Posterior vena cava (tissue), 2 donors: ENCODE data around the gene DCN. TPM values are rescaled to one million over a fixed set of nuclear protein-coding genes. Genes with fewer than 3 reads are reported as not detected.
"Not testable (repeated sequence)": the region's sequence is repeated elsewhere in the genome, so short reads cannot be mapped to it uniquely, and the experiment has no call there.

Source experiments
- DNase-seq: peaks from one replicate; pipeline ENCODE4 v3.0.0-alpha.2; 2020; ENCODE audit warnings: low spot score
- intact Hi-C, 2 donors: fragments of 100-400 bp; cut with DNase I; formaldehyde crosslinking; loops; one replicate each; pipeline versions ENCODE4 v1.14.1 to v1.14.2; 2022 to 2023
- long read RNA-seq, 2 donors: library from polyadenylated mRNA; unstranded; transcript quantifications; one replicate each; pipeline ENCODE4 v2.0.0, GENCODE V29; 2020 to 2021
- total RNA-seq, 2 donors: library from RNA; stranded (reverse); fragmentation: NEBNext Ultra II Directional; extraction: Animal tissue kit (Norgen Biotek cat#: 25700); gene quantifications; one replicate each; pipeline ENCODE4 v1.2.1, GENCODE V29; 2021
- donor health status: DM: yes; HTN: yes; CAD: no.
- donor health status: DM: yes; HTN: yes; CAD: no.

The DCN gene, protein sequence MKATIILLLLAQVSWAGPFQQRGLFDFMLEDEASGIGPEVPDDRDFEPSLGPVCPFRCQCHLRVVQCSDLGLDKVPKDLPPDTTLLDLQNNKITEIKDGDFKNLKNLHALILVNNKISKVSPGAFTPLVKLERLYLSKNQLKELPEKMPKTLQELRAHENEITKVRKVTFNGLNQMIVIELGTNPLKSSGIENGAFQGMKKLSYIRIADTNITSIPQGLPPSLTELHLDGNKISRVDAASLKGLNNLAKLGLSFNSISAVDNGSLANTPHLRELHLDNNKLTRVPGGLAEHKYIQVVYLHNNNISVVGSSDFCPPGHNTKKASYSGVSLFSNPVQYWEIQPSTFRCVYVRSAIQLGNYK
- total RNA-seq = 1,000 to 10,000 TPM; 1,461 to 2,897 TPM
- long read RNA-seq, donor 1, full-length matches to known transcripts = 767 of 900 reads
- long read RNA-seq, donor 1, partial matches to known transcripts = 98 of 900 reads
- long read RNA-seq, donor 1, other reads (novel, unspliced or antisense) = 35 of 900 reads
- long read RNA-seq, donor 2, full-length matches to known transcripts = 2,451 of 2,651 reads
- long read RNA-seq, donor 2, partial matches to known transcripts = 152 of 2,651 reads
- long read RNA-seq, donor 2, other reads (novel, unspliced or antisense) = 48 of 2,651 reads

GRCh38 chr12:91182636-91183455, at the start of gene DCN:
Gene DCN, minus strand, starts transcription at chr12:91182817. Its CDS starts 4,265 bp downstream, at chr12:91178552.
- intact Hi-C loops = loop anchor here in 1 of 2 donors (10.0 kb wide), 1 partner anchor 152 kb away; no protein-coding TSS in a partner anchor
- no peak for DNase-seq

DNA sequence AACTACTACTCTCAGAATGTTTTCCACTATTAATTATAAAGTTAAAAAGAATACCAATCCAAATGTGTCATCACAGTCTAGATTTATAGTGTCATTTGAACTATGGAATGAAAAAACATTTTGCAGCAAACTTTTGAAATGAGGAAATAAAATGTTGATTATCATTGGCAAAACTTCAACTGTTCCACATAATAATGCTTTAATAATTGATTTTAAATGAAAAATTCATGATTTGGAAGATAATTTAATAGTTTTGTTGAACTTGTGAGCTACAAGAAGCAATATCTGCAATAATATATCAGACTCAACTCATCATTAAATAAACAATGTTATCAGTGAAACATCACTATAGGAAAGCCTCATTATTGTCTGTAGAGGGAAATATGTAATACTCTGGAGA, 48.2 kb upstream of the DCN start:
- intact Hi-C loops = no loop called here
- no peak for DNase-seq

- intact Hi-C loops = no loop called here
- DNase-seq = no peak
Measured at GRCh38 chr12:91226951-91227350, 44.3 kb upstream of the DCN start.

DNA sequence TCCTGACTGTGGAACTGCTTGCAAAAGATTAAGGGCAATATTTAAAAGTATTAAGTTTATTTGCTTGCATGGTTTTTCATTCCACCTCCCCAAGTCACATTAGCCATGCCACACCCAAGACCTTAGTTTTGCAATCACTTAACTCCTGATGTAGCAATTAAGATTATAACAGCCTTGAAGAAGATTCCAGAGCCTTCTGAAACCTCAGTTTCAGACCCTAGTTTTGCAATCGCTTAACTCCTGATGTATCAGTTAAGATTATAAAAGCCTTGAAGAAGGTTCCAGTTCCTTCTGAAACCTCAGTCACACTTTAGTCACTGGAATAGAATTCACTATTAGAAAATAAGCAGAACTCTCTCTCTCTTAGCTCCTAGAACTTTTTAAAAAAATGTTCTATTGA, 42.7 kb upstream of the DCN start:
- no peak for DNase-seq
- intact Hi-C loops = no loop called here

GRCh38 chr12:91224401-91224800, 41.8 kb upstream of the DCN start:
- no peak for DNase-seq
- intact Hi-C loops = no loop called here

DNA sequence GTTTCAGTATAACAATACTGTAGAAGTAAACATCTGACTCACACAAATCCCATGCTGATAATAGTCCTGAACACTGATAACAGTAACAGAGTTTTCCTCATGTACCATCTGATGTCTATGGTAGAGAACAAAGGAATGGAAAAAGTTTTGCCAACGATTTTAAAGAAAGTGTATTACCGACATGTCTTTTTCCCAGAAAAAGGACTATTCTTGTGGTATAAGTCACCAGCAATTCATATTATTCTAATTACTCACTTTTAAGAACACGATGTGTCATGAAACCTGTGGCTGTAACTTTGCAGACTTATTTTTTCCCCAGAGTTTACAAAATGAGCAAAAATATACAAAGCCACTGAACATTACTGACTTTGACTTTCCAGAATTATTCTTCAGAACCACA, 40.1 kb upstream of the DCN start:
- intact Hi-C loops = no loop called here

DNA sequence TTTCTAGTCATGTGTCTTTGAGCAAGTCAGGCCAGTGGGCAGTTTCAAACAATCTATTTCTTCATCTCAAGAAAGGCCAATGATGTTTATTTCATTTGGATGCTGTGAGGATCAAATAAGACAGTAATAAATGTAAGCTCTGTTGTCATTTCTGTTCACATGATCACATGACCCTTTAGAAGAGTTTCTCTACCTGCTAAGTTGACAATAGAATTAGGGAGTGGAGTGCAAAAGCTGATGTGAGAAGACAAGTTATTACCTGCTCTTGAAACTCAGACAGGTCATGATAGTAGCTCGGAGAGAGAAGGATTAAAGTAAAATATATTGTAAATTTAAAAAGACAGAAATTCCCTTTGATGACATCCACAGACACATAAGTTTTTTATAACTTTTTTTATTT, 37.3 kb upstream of the DCN start:
- intact Hi-C loops = no loop called here
- DNase-seq = no peak

More for the DNA sequence above, 40.1 kb upstream of the DCN start:
- DNase-seq = no peak

DNA sequence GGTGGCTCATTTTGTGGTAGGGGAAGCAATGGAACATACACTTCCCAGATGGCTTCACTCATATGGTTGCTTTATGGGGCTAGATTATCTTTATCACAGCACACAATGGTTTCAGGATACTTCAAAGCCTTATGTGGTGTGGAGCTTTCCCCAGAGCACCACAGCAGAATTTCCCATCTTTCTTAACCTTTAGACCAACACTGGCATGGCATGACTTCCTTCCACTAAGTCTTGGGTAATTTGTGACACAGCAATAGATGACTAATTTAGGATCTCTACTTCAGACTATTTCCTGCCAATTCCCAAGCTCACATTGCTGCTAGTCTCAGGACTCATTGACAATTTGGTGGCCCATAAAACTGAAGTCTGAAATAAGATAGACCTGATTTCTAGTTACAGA, 36.9 kb upstream of the DCN start:
- intact Hi-C loops = no loop called here
- DNase-seq = no peak

- intact Hi-C loops = no loop called here
- no peak for DNase-seq
Measured at GRCh38 chr12:91216871-91217270, 34.3 kb upstream of the DCN start.

- no peak for DNase-seq
- intact Hi-C loops = no loop called here
Measured at GRCh38 chr12:91215940-91216454, 33.4 kb upstream of the DCN start.

GRCh38 chr12:91211866-91212265, 29.2 kb upstream of the DCN start:
- DNase-seq = no peak
- intact Hi-C loops = no loop called here

DNA sequence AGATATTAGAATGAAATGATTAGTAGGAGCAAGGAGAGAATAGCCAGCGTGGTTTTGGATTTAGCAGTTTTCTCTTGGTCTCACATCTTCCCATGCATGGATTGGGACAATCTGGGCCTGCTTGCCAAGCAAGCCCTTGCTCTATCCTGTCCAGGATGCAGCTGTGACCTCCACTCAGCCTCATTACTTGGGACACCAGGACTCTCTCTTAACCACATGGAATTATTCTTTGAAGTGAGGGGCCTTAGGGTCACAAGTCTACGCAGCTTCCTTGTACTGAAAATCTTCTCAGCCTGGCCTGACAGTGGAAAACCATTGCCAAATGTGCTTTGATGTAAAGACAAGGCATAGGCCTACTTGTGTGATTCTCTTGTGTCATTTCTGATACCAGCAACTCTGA, 28.0 kb upstream of the DCN start:
- intact Hi-C loops = no loop called here
- no peak for DNase-seq

GRCh38 chr12:91210144-91210543, 27.5 kb upstream of the DCN start:
- intact Hi-C loops = no loop called here
- no peak for DNase-seq

DNA sequence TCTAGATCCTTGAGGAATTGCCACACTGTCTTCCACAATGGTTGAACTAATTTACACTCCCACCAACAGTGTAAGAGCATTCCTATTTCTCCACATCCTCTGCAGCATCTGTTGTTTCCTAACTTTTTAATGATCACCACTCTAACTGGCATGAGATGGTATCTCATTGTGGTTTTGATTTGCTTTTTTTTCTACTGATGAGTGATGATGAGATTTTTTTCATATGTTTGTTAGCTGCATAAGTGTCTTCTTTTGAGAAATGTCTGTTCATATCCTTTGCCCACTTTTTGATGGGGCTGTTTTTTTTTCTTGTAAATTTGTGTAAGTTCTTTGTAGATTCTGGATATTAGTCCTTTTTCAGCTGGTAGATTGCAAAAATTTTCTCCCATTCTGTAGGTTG, 24.7 kb upstream of the DCN start:
- intact Hi-C loops, DNase-seq: not testable (repeated sequence)

DNA sequence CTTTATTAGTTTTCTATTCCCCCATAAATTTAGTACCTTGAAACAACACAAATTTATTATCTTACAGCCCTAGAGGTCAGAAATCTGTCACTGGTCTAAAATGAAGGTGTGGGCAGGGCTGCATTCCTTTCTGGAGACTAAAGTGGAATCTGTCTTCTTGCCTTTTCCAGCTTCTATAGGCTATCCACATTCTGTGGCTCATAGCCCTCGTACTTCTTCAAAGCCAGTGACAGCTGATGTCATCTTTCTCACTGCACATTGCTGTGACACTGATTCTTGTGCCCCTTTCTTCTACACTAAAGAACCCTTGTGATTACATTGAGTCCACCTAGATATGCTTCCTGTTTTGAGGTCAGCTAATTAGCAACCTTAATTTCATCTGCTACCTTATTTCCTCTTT, 23.2 kb upstream of the DCN start:
- intact Hi-C loops = no loop called here
- no peak for DNase-seq

DNA sequence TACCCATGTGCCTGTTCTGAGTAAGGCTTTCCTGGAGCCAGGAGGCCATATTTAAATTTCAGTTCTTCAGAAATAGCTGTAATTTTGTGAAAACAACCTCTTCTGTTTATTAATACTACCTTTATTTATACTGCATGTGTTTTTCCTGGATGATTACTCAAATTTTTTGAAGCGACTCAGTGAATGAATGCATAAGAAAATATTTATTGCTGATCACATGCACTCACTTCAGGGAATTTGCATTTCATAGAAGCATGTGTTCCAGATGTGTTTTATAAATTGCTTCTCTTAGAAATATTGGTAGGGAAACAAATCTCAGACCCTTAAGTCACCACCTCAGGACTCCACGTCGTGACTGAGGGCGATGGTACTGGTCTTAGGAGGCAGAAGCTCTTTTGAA, 21.8 kb upstream of the DCN start:
- intact Hi-C loops = no loop called here
- no peak for DNase-seq

DNA sequence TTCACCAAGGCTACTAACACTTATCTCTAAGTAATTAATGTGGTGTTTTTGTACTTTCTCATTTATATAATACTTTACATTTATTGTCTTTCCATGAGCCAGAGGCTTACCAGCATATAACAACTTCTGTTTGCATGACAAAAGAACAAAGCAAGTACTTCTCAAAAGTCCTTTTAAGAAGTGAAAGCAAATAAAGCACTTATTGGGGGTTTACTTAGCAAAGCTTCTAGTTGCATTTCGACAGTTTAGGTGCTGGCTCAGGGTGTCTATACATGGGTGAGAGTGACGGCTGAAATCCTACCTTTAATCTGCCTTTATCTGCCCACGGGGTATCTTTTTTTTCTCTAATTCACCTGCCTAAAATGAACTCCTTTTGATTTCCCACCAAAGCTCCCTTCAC, 21.0 kb upstream of the DCN start:
- intact Hi-C loops = no loop called here
- DNase-seq = no peak

GRCh38 chr12:91202390-91202789, 19.8 kb upstream of the DCN start:
- intact Hi-C loops = no loop called here
- DNase-seq = no peak

- no peak for DNase-seq
- intact Hi-C loops = no loop called here
Measured at GRCh38 chr12:91196436-91196835, 13.8 kb upstream of the DCN start.

DNA sequence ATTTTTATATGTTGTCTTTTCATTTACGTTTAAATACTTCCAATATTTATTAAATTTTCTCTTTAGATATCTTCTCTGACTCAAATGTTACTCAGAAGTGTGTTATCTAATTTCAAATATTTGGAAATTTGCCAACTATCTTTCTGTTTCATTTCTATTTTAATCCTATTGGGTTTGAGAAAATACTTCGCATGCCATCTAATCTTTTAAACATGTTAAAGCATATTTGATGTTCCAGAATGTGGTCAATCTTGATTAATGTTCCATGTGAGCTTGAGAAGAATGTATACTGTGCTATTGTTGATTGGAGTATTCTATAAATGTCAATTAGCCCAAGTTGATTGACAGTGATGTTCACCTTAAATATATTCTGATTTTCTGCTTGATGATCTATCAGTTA, 11.9 kb upstream of the DCN start:
- no peak for DNase-seq
- intact Hi-C loops = no loop called here
